DND-41 (cell line): ENCODE data around the gene NAT9.

Experiments used
- CTCF ChIP-seq: IDR thresholded peaks from 2 replicates; pipeline ENCODE4 v1.5.1; 2012; ENCODE audit warnings: borderline replicate concordance, low read length, moderate library complexity, mild to moderate bottlenecking; ENCODE audit not compliant: poor library complexity, severe bottlenecking; ENCODE audit errors: extremely low read depth
- EZH2 ChIP-seq: IDR thresholded peaks from 3 replicates; pipeline ENCODE4 v1.6.1; 2012; ENCODE audit warnings: borderline replicate concordance, low read depth, mild to moderate bottlenecking, moderate library complexity, low read length, inconsistent platforms; ENCODE audit not compliant: severe bottlenecking

- no peak for TF ChIP-seq EZH2
- no peak for TF ChIP-seq CTCF
These were observed 1.9 kb upstream of the NAT9 start for GRCh38 chr17:74777901-74778515.
